Measurements from ENCODE around the gene S100A14. TPM values are rescaled to one million over a fixed set of nuclear protein-coding genes. Genes with fewer than 3 reads are reported as not detected.

The S100A14 gene
- total RNA-seq, 1 experiment from 2014 or later, result 252 TPM

DNA sequence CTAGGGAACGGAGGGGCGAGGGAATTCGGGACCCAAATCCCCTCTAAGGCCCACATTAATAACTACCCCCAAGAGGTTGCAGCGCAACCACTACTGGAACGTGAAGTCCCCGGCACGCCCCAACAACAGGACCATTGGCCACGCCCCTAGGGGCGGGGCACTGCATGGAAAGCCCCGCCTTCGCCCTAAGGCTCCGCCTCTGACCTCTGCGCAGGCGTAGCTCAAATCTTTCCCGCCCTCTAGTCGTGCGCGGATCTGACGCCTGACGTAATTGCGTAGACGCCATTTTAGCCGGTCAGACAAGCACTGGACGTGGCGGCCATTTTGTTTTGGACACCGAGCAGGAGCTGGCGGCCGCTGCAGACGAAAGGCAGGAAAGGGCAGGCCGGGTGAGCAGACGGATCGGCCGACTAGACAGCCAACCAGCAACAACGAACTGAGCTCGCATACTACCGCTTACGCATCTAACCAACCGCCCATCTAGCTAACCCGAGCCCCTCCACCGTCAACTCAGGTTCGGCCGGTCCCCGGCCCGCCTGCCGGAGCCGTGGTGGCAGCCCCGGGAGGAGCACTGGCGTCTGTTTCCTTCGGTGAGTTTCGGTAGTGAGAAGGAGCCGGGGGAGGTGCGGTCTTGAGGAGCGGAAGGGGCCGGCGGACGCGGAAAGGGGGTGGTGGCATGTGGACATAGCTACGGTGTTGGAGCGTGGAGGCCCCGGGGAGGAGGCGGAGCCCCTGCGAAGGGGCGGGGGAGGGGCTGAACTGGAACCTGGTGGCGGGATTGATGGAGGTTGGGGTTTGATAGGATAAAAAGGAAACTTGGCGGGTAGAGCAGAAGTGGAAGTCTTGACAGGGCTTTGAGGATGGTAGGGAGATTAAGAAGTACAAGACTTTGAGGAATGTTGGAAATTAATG lies 17.9 kb upstream of the S100A14 start, which contains the start of gene CHTOP:
Gene CHTOP (plus strand): TSS at position 313 of the 912 bp plus-strand sequence. CDS start 2,523 bp downstream, outside the sequence.
- ChIA-PET CTCF (interaction anchor here (0.8 to 1.8 kb wide), 8 partner anchors 16 to 281 kb away, joined by 3 to 16 read pairs (median 5); partner anchors contain the start of gene S100A16), POLR2A (interaction anchor here (0.7 to 3.0 kb wide), 27 partner anchors 9 to 334 kb away, joined by 3 to 31 read pairs (median 6); partner anchors contain the start of genes CREB3L4, S100A14, S100A16 and S100A6), RAD21 (ENCODE audit: low non-redundant PET in 1 of 2, low total read pairs in 2 of 2, uncharacterized antibody in 2 of 2, unreplicated experiment in 2 of 2) (interaction anchor here (0.6 to 1.0 kb wide), 4 partner anchors 62 to 96 kb away, joined by 3 to 5 read pairs (median 3); no protein-coding TSS in a partner anchor)
- Histone ChIP-seq H3K9me3 (ENCODE audit: control insufficient read depth in 1 of 2, insufficient read depth in 1 of 2, low read depth in 1 of 2, low read length in 2 of 2) (no peaks in the 10 kb centered on the region), H3K79me2 (ENCODE audit: insufficient read depth, low read length) (peaks cover 52% of the 10 kb centered on the region), H3K4me2 (ENCODE audit: low read length) (peak within 1 kb of the TSS; percentile 78), H3K36me3 (ENCODE audit: control insufficient read depth in 1 of 2, insufficient read depth in 2 of 2, low read length in 2 of 2) (peaks cover 21 to 34% of the 10 kb centered on the region in 2 experiments), H3K9me2 (ENCODE audit: insufficient read depth) (no peaks in the 10 kb centered on the region), H3K27ac (ENCODE audit: low read depth, low read length) (peak within 1 kb of the TSS; percentile 100), H2AFZ (ENCODE audit: low read depth, low read length, poor library complexity, severe bottlenecking) (no peak within 1 kb of the TSS), H3K4me1 (ENCODE audit: control insufficient read depth in 1 of 2, insufficient read depth in 2 of 2, low read length in 2 of 2) (peaks cover 9 to 22% of the 10 kb centered on the region in 2 experiments), H3K4me3 (replicated peaks in 1 of 2; ENCODE audit: low read depth in 1 of 2, low read length in 2 of 2) (peak within 1 kb of the TSS; percentile 91 to 95), H3K27me3 (ENCODE audit: insufficient read depth, low read length) (no peaks in the 10 kb centered on the region), H4K20me1 (ENCODE audit: insufficient read depth) (peaks cover 4% of the 10 kb centered on the region; the same call in 1 of the 2 replicates), H3K9ac (ENCODE audit: low read length) (peak within 1 kb of the TSS; percentile 99)
- DNase-seq (ENCODE audit: low read depth, low spot score), result peak; percentile 98
- TSS peak; percentile 85 for BruUV-seq (replicated peaks)
- TF ChIP-seq ZFX (IDR thresholded peaks at IDR 0.05) (peak; percentile 59; the same call in 1 of the 2 replicates), POLR2A (IDR thresholded peaks at IDR 0.05; ENCODE audit: borderline replicate concordance, extremely low read depth, insufficient read depth, insufficient read length) (peak; percentile 73), YY1 (IDR thresholded peaks at IDR 0.05; ENCODE audit: extremely low read depth, insufficient replicate concordance, low read depth, low read length) (peak; percentile 100), TCF7L2 (IDR thresholded peaks at IDR 0.05; ENCODE audit: borderline replicate concordance, extremely low read depth, insufficient read depth, insufficient read length) (no peak), POLR2AphosphoS5 (IDR thresholded peaks at IDR 0.05; ENCODE audit: low read depth, low read length) (peak; percentile 91)
- ATAC-seq, result peak; percentile 91
- intact Hi-C loops (cut with micrococcal nuclease), result no loop called here

Data from HCT116 (cell line).